ENCODE data around the gene PSME4.

The PSME4 gene
- total RNA-seq, result 92.7 to 124 (median 93.4) reads per million in 3 donors

DNA sequence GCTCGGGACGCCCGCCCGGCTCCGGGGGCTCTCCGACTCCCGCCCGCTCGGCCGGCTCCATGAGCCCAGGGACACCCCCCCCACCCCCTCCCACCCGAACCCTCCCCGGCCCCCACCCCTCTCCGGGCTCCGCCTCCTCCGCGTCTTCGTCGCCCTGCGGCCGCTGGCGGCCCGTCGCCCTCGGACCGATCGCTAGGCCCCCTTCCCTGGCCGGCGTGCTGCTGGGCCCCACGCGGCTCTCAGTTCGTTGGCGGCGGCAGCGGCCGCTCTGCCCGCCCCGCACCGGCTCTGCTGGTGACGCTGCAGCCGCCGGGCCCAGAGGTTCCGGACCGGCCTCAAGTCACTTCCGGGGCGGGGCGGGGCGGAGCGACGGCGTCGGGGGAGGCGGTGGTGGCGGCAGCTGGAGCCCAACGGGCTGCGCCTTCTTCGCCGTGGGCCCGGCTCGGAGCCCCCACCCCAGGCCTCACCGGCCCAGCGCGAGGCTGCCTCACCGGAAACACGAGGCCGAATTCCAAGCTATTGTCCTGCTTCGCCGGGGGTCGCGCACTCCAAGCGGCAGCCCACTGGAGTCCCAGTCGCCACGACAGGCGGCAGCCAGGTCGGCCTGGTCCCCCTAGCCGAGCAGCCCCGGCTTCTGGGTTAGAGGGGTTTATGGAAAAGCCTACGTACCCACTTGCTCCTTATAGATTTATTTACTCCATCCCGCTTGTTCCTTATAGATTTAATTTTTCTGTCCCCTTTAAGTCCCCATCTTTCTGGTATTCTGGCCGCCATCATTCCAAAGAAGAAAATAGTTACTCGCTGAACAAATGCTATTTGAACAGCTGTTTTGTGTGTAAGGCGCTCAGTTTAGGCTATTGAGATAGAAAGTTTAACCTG, at the start of gene PSME4:
PSME4 (minus strand) TSS at position 270 of the 879 bp plus-strand sequence; CDS start at position 61, 209 bp downstream.
- DNase-seq, result peak; percentile 86 to 90 (median 86)

GRCh38 chr2:54015798-54016699, 45.3 kb upstream of the PSME4 start:
- no peaks in the 10 kb centered on the region for H3K27me3 ChIP-seq (replicated peaks; ENCODE audit: control insufficient read depth, insufficient read depth, low read length, poor library complexity, severe bottlenecking)
- no peak for DNase-seq
- no peak overlapping the region for H3K4me3 ChIP-seq (ENCODE audit: insufficient read depth, low read depth, low read length, poor library complexity, severe bottlenecking)
- no peaks in the 10 kb centered on the region for H3K9me3 ChIP-seq (ENCODE audit: control insufficient read depth, low read length)
- H3K36me3 ChIP-seq (ENCODE audit: control insufficient read depth, insufficient read depth, low read length), result peaks cover 3% of the 10 kb centered on the region
- H3K4me1 ChIP-seq (ENCODE audit: control insufficient read depth, insufficient read depth, low read length, poor library complexity, severe bottlenecking), result peaks cover 15% of the 10 kb centered on the region
- no peak overlapping the region for H3K27ac ChIP-seq (ENCODE audit: insufficient read depth, low read length, poor library complexity, severe bottlenecking)

More for the DNA sequence above, at the start of gene PSME4:
- peaks cover 6% of the 10 kb centered on the region for H3K36me3 ChIP-seq (ENCODE audit: control insufficient read depth, insufficient read depth, low read length)
- peak within 1 kb of the TSS; percentile 84 for H3K27ac ChIP-seq (ENCODE audit: insufficient read depth, low read length, poor library complexity, severe bottlenecking)
- peak within 1 kb of the TSS; percentile 89 for H3K4me3 ChIP-seq (ENCODE audit: insufficient read depth, low read depth, low read length, poor library complexity, severe bottlenecking)
- no peaks in the 10 kb centered on the region for H3K9me3 ChIP-seq (ENCODE audit: control insufficient read depth, low read length)
- no peaks in the 10 kb centered on the region for H3K27me3 ChIP-seq (replicated peaks; ENCODE audit: control insufficient read depth, insufficient read depth, low read length, poor library complexity, severe bottlenecking)
- peaks cover 12% of the 10 kb centered on the region for H3K4me1 ChIP-seq (ENCODE audit: control insufficient read depth, insufficient read depth, low read length, poor library complexity, severe bottlenecking)

DNA sequence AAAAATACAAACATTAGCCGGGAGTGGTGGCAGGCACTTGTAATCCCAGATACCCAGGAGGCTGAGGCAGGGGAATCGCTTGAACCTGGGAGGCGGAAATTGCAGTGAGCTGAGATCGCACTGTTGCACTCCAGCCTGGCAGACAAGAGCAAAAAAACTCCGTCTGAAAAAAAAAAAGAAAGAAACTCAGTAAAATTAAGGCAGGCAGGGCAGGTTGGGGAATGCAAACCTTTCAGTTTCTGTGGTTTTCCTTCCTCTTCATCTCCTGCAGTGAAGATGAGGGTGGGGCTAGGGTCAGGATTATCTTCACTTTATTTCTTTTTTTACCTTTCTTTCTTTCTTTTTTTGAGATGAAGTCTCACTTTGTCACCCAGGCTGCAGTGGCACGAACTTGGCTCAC, 43.2 kb upstream of the PSME4 start:
- no peaks in the 10 kb centered on the region for H3K27me3 ChIP-seq (replicated peaks; ENCODE audit: control insufficient read depth, insufficient read depth, low read length, poor library complexity, severe bottlenecking)
- DNase-seq, result no peak
- H3K4me1 ChIP-seq (ENCODE audit: control insufficient read depth, insufficient read depth, low read length, poor library complexity, severe bottlenecking), result peaks cover 15% of the 10 kb centered on the region
- no peak overlapping the region for H3K27ac ChIP-seq (ENCODE audit: insufficient read depth, low read length, poor library complexity, severe bottlenecking)
- no peaks in the 10 kb centered on the region for H3K36me3 ChIP-seq (ENCODE audit: control insufficient read depth, insufficient read depth, low read length)
- no peaks in the 10 kb centered on the region for H3K9me3 ChIP-seq (ENCODE audit: control insufficient read depth, low read length)
- no peak overlapping the region for H3K4me3 ChIP-seq (ENCODE audit: insufficient read depth, low read depth, low read length, poor library complexity, severe bottlenecking)

GRCh38 chr2:54012538-54013141, 41.8 kb upstream of the PSME4 start:
- Histone ChIP-seq H3K4me1 (ENCODE audit: control insufficient read depth, insufficient read depth, low read length, poor library complexity, severe bottlenecking) (peaks cover 15% of the 10 kb centered on the region), H3K27me3 (replicated peaks; ENCODE audit: control insufficient read depth, insufficient read depth, low read length, poor library complexity, severe bottlenecking) (no peaks in the 10 kb centered on the region), H3K36me3 (ENCODE audit: control insufficient read depth, insufficient read depth, low read length) (no peaks in the 10 kb centered on the region), H3K27ac (ENCODE audit: insufficient read depth, low read length, poor library complexity, severe bottlenecking) (no peak overlapping the region), H3K4me3 (ENCODE audit: insufficient read depth, low read depth, low read length, poor library complexity, severe bottlenecking) (no peak overlapping the region), H3K9me3 (ENCODE audit: control insufficient read depth, low read length) (no peaks in the 10 kb centered on the region)
- no peak for DNase-seq

- H3K36me3 ChIP-seq (ENCODE audit: control insufficient read depth, insufficient read depth, low read length), result no peaks in the 10 kb centered on the region
- no peak overlapping the region for H3K4me3 ChIP-seq (ENCODE audit: insufficient read depth, low read depth, low read length, poor library complexity, severe bottlenecking)
- peaks cover 12% of the 10 kb centered on the region for H3K4me1 ChIP-seq (ENCODE audit: control insufficient read depth, insufficient read depth, low read length, poor library complexity, severe bottlenecking)
- H3K27ac ChIP-seq (ENCODE audit: insufficient read depth, low read length, poor library complexity, severe bottlenecking), result no peak overlapping the region
- H3K9me3 ChIP-seq (ENCODE audit: control insufficient read depth, low read length), result no peaks in the 10 kb centered on the region
- H3K27me3 ChIP-seq (replicated peaks; ENCODE audit: control insufficient read depth, insufficient read depth, low read length, poor library complexity, severe bottlenecking), result no peaks in the 10 kb centered on the region
- no peak for DNase-seq
These were observed 38.8 kb upstream of the PSME4 start for GRCh38 chr2:54009549-54009948.

DNA sequence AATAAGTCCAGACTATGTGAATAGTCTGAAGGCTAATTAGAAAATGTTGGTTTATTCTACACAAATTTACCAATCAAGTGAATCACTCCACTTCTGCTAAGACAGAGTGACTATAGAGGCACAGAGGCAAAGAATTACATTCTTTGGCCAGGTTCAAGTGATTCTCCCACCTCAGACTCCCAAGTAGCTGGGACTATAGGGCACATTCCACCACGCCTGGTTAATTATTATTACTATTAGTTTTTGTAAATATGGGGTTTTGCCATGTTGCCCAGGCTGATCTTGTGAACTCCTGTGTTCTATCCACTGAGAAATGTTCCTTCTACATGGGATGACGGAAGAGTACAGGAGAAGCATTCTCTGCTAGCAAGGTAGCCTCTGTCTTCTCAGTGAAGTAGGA, 37.6 kb upstream of the PSME4 start:
- H3K4me3 ChIP-seq (ENCODE audit: insufficient read depth, low read depth, low read length, poor library complexity, severe bottlenecking), result no peak overlapping the region

GRCh38 chr2:54000524-54000923, 29.7 kb upstream of the PSME4 start:
- Histone ChIP-seq H3K4me3 (ENCODE audit: insufficient read depth, low read depth, low read length, poor library complexity, severe bottlenecking) (no peak overlapping the region), H3K9me3 (ENCODE audit: control insufficient read depth, low read length) (no peaks in the 10 kb centered on the region), H3K4me1 (ENCODE audit: control insufficient read depth, insufficient read depth, low read length, poor library complexity, severe bottlenecking) (peaks cover 7% of the 10 kb centered on the region), H3K27me3 (replicated peaks; ENCODE audit: control insufficient read depth, insufficient read depth, low read length, poor library complexity, severe bottlenecking) (no peaks in the 10 kb centered on the region), H3K27ac (ENCODE audit: insufficient read depth, low read length, poor library complexity, severe bottlenecking) (no peak overlapping the region), H3K36me3 (ENCODE audit: control insufficient read depth, insufficient read depth, low read length) (no peaks in the 10 kb centered on the region)
- DNase-seq, result no peak

More for the DNA sequence above, 37.6 kb upstream of the PSME4 start:
- Histone ChIP-seq H3K4me1 (ENCODE audit: control insufficient read depth, insufficient read depth, low read length, poor library complexity, severe bottlenecking) (peaks cover 4% of the 10 kb centered on the region), H3K36me3 (ENCODE audit: control insufficient read depth, insufficient read depth, low read length) (no peaks in the 10 kb centered on the region), H3K27ac (ENCODE audit: insufficient read depth, low read length, poor library complexity, severe bottlenecking) (no peak overlapping the region), H3K27me3 (replicated peaks; ENCODE audit: control insufficient read depth, insufficient read depth, low read length, poor library complexity, severe bottlenecking) (no peaks in the 10 kb centered on the region), H3K9me3 (ENCODE audit: control insufficient read depth, low read length) (no peaks in the 10 kb centered on the region)
- no peak for DNase-seq

DNA sequence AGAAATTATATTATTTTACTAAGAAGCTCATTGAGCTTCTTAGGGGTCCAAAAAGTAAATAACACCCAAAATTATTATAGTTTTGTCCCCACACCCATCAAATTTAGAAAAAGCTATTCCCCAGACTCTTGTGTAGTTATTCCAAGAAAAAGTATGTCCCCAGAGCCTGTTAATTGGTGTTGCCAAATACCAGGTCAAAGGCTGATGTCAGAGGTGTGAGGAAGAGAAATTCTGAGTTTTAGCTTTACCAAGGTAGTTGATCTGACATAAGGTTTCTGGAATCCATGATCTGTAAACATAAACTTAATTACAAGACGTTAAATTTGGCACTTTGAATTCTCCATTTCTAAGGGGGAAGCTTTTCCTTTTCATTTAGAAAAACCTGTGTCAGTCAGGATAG, 29.3 kb upstream of the PSME4 start:
- peaks cover 7% of the 10 kb centered on the region for H3K4me1 ChIP-seq (ENCODE audit: control insufficient read depth, insufficient read depth, low read length, poor library complexity, severe bottlenecking)
- H3K27me3 ChIP-seq (replicated peaks; ENCODE audit: control insufficient read depth, insufficient read depth, low read length, poor library complexity, severe bottlenecking), result no peaks in the 10 kb centered on the region
- no peaks in the 10 kb centered on the region for H3K36me3 ChIP-seq (ENCODE audit: control insufficient read depth, insufficient read depth, low read length)
- no peak for DNase-seq
- H3K9me3 ChIP-seq (ENCODE audit: control insufficient read depth, low read length), result no peaks in the 10 kb centered on the region
- no peak overlapping the region for H3K27ac ChIP-seq (ENCODE audit: insufficient read depth, low read length, poor library complexity, severe bottlenecking)
- H3K4me3 ChIP-seq (ENCODE audit: insufficient read depth, low read depth, low read length, poor library complexity, severe bottlenecking), result no peak overlapping the region

GRCh38 chr2:53998834-53999233, 28.0 kb upstream of the PSME4 start:
- no peaks in the 10 kb centered on the region for H3K27me3 ChIP-seq (replicated peaks; ENCODE audit: control insufficient read depth, insufficient read depth, low read length, poor library complexity, severe bottlenecking)
- peaks cover 11% of the 10 kb centered on the region for H3K4me1 ChIP-seq (ENCODE audit: control insufficient read depth, insufficient read depth, low read length, poor library complexity, severe bottlenecking)
- no peak for DNase-seq
- H3K9me3 ChIP-seq (ENCODE audit: control insufficient read depth, low read length), result no peaks in the 10 kb centered on the region
- H3K27ac ChIP-seq (ENCODE audit: insufficient read depth, low read length, poor library complexity, severe bottlenecking), result no peak overlapping the region
- no peaks in the 10 kb centered on the region for H3K36me3 ChIP-seq (ENCODE audit: control insufficient read depth, insufficient read depth, low read length)
- H3K4me3 ChIP-seq (ENCODE audit: insufficient read depth, low read depth, low read length, poor library complexity, severe bottlenecking), result no peak overlapping the region
